DMS153 treated with DMSO at 0.1 percent for 48 hours (cell line): ENCODE data around the gene HORMAD2.
"Not testable (repeated sequence)": the region's sequence is repeated elsewhere in the genome, so short reads cannot be mapped to it uniquely, and the experiment has no call there.

ENCODE experiments used
- DNase-seq: peaks from one replicate; lab custom pipeline; 2025; ENCODE audit not compliant: unreplicated experiment; lab: John Stamatoyannopoulos, UW

Gene HORMAD2

GRCh38 chr22:30187529-30188407, 107.5 kb downstream of the HORMAD2 start:
- no peak for DNase-seq

- DNase-seq = no peak
These were observed 108.6 kb downstream of the HORMAD2 start for GRCh38 chr22:30188911-30189310.

GRCh38 chr22:30190574-30190973, 110.3 kb downstream of the HORMAD2 start:
- DNase-seq = no peak

- DNase-seq = no peak
These were observed 110.9 kb downstream of the HORMAD2 start for GRCh38 chr22:30191040-30191701.

- DNase-seq = peak; percentile 12
These were observed 112.2 kb downstream of the HORMAD2 start for GRCh38 chr22:30192427-30192826.

DNA sequence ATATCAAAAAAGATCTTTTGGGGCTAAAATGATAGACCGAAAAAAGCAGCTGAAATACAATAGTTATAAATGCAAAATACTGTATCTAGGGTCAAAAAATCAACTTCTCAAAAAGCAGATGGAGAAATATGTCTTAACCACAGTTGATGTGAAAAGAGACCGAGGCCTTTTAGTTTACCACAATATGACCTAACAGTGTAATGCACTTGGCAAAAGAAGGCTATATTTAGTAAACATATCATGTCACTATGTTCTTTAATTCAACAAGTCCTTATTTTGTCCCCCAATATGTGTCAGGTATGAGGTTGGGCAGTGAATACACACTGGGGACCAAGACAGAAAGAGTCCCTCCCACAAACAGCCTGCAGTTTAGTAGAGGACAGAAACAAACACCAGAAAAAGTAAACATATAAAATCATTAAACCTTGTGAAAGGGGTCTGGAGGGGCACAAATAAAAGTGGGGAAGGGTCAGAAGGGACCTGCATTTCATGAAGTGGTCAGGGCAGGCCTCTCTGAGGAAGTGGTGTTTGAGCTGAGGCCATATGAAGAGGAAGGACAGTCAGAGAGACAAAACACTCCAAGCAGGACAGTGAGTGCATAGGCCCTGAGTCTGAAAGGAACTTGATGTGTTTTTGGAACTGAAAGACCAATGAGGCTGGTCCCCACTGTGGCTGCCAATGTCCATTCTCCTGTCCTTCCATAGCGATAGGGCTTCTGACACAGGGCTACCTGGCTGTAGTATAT, 112.9 kb downstream of the HORMAD2 start:
- DNase-seq = no peak

- no peak for DNase-seq
These were observed 115.2 kb downstream of the HORMAD2 start for GRCh38 chr22:30195245-30196140.

GRCh38 chr22:30196141-30196879, 116.0 kb downstream of the HORMAD2 start:
- peak; percentile 98 for DNase-seq

- DNase-seq = no peak
These were observed 116.6 kb downstream of the HORMAD2 start for GRCh38 chr22:30196880-30197336.

GRCh38 chr22:30197389-30197788, 117.1 kb downstream of the HORMAD2 start:
- no peak for DNase-seq

GRCh38 chr22:30198152-30198825, 118.0 kb downstream of the HORMAD2 start:
- no peak for DNase-seq

DNA sequence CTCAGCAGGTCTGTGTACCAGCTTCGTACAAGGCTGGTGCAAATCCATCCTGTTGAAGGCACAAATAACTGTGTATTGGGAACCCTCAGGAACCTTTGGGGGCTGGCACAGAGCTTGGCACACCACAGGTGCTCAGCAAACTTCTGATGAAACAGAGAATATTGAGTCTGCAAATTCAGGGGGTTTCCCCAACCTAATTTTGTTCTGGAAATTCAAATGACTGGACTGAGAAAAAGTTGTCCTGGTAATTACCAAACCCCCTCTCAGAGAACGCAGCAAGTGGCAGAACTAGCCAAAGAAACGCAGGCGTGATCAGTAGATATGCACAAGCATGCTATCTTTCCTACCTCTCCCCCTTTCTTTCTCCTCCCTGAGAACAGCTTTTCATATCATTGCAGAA, 118.7 kb downstream of the HORMAD2 start:
- no peak for DNase-seq

DNA sequence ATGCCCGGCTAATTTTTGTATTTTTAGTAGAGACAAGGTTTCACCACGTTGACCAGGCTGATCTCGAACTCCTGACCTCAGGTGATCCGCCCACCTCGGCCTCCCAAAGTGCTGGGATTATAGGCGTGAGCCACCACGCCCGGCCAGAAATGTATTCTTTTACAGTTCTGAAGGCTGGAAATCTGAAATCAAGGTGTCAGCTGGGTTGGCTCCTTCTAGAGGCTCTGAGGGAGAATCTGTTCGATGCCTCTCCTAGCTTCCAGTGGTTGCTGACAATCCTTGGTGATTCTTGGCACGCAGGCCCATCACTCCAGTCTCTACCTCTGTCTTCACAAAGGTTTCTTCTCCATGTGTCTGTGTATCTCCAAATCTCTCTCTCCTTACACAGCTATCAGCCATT, 120.6 kb downstream of the HORMAD2 start:
- not testable (repeated sequence) for DNase-seq

DNA sequence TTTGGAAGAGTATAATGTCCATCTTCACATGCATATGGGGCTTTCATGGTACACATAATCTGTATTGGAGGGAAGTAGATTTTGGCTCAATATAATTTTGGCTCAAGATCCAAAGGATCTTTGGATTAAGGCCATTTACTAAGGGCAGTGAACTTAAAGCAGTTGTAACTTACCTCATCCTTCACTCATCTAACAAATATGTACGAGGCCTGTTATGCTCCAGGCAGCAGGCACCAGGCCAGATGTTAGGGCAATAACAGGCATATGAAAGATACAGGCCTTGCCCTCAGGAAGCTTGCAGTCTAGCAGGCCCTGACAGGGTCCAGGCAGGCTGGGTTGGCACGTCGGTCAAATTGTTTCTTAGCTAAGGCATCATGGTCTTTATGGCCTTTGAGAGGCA, 121.7 kb downstream of the HORMAD2 start:
- no peak for DNase-seq

- DNase-seq = no peak
These were observed 122.3 kb downstream of the HORMAD2 start for GRCh38 chr22:30202531-30203006.

- DNase-seq = no peak
These were observed 123.9 kb downstream of the HORMAD2 start for GRCh38 chr22:30204015-30204741.

DNA sequence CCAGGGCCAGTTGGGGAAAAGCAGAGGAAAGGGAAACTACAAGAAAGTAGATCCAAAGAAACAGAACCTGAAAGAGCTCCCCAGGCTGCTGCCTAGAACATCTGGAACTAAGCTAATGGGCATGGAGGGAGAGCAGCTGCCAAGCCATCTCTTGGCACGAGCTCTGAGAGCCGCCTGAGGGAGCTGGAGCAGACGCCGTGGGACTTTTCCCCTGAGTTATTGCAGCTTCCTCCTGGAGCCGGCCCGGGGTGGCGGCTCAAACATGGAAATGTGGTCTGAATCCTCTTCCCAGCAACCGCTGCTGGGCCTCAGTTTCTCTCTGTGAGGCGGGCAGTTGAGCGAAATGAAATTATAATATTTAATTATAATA, 124.5 kb downstream of the HORMAD2 start:
- DNase-seq = no peak

DNA sequence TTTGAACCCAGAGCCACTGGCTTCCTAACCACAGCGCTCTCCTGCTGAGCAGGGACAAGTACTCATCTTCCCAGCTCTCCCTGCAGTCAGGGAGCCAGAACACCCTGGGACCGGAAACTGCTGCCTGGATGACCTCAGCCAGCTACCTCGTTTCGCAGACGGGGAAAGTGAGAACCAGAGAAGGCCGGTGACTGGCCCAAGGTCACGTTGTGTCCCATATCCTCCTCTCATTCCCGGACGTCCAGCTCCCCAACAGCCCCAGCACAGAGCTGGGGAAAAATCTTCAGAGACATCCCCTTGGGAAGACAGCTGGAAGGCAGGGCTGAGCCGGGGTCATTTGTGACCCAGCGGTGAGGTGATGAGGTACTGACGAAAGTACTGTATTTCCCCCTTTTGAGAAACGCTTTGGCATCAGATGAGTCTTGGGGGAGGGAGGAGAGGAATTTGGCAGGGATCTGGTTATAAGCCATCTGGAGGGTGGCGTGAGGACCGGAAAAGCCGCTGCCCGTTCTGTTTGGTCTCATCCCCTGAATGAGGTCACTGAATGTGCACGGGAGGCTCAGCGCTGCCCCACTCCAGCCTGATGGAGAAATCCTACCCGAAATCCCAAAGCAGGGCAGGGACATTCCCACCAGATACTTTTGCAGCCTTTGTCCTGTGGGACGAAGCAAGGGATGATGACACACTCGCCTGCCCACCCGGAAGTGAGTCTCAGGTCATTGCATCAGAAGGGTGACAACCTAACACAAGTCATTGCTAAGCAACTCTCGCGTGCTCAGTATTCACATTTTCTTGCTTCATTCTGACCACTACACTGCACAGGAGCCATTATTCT, 125.2 kb downstream of the HORMAD2 start:
- DNase-seq = peak; percentile 52
